HepG2 (cell line): ENCODE results near the gene ZNF556. TPM values are rescaled to one million over a fixed set of nuclear protein-coding genes. Genes with fewer than 3 reads are reported as not detected.

Source experiments
- ATF7-NPFF ChIP-seq: sonication (generic); formaldehyde crosslinking; IDR thresholded peaks from 2 replicates; pipeline ENCODE4 v1.8.1; 2023; ENCODE audit warnings: mild to moderate bottlenecking, low read depth, missing genetic modification reagents, moderate library complexity
- ELF3 ChIP-seq: IDR thresholded peaks from 2 replicates; pipeline ENCODE4 v1.6.1; 2016; ENCODE audit warnings: missing genetic modification reagents, missing compliant biosample characterization
- GABPB1 ChIP-seq: IDR thresholded peaks from 2 replicates; pipeline ENCODE4 v1.6.1; 2016; ENCODE audit warnings: mild to moderate bottlenecking, missing genetic modification reagents, moderate library complexity, missing compliant biosample characterization
- GATAD1 ChIP-seq: IDR thresholded peaks from 2 replicates; pipeline ENCODE4 v1.6.1; 2016; ENCODE audit warnings: missing genetic modification reagents, missing compliant biosample characterization
- KAT8 ChIP-seq: IDR thresholded peaks from 2 replicates; pipeline ENCODE4 v1.6.1; 2016; ENCODE audit warnings: missing genetic modification reagents, missing compliant biosample characterization
- NONO ChIP-seq, 2 experiments: fragments of 450-650 bp in 1 of 2; sonication (generic) in 1 of 2; formaldehyde crosslinking in 1 of 2; IDR thresholded peaks in 1 of 2; conservative IDR thresholded peaks in 1 of 2; 2 replicates each; pipeline versions ENCODE4 v1.6.1 to v1.8.0; 2017 to 2022; ENCODE audit warnings: mild to moderate bottlenecking in 1 of 2, missing genetic modification reagents in 1 of 2, moderate library complexity in 1 of 2
- RBAK ChIP-seq: sonication (generic); formaldehyde crosslinking; IDR thresholded peaks from 2 replicates; pipeline ENCODE4 v1.5.1; 2020; ENCODE audit warnings: mild to moderate bottlenecking, missing genetic modification reagents
- RBM39 ChIP-seq: fragments of 200-400 bp; formaldehyde crosslinking; IDR thresholded peaks from one replicate; pipeline ENCODE4 v1.6.1; 2018; ENCODE audit warnings: antibody characterized with exemption, mild to moderate bottlenecking, low read depth, low read length; ENCODE audit not compliant: poor library complexity, severe bottlenecking
- RNF2 ChIP-seq: fragments of 450-650 bp; conservative IDR thresholded peaks from 2 replicates; pipeline ENCODE4 v1.6.1; 2016; ENCODE audit warnings: low read depth
- SALL2 ChIP-seq: sonication (generic); formaldehyde crosslinking; IDR thresholded peaks from 2 replicates; pipeline ENCODE4 v1.8.1; 2023; ENCODE audit warnings: mild to moderate bottlenecking, missing genetic modification reagents, inconsistent platforms
- TRIM24 ChIP-seq: sonication (generic); formaldehyde crosslinking; IDR thresholded peaks from 2 replicates; pipeline ENCODE4 v1.8.0; 2022; ENCODE audit warnings: mild to moderate bottlenecking, missing genetic modification reagents
- ZBTB21 ChIP-seq: sonication (generic); formaldehyde crosslinking; IDR thresholded peaks from 2 replicates; pipeline ENCODE4 v1.4.0; 2020; ENCODE audit warnings: missing genetic modification reagents
- ZNF558 ChIP-seq: sonication (generic); formaldehyde crosslinking; IDR thresholded peaks from 2 replicates; pipeline ENCODE4 v1.9.0; 2022; ENCODE audit warnings: mild to moderate bottlenecking, missing genetic modification reagents, borderline replicate concordance
- ZNF572 ChIP-seq: sonication (generic); formaldehyde crosslinking; IDR thresholded peaks from 2 replicates; pipeline ENCODE4 v1.5.1; 2020; ENCODE audit warnings: mild to moderate bottlenecking, missing genetic modification reagents
- ZNF672 ChIP-seq: sonication (generic); formaldehyde crosslinking; IDR thresholded peaks from 2 replicates; pipeline ENCODE4 v1.8.1; 2022; ENCODE audit warnings: missing genetic modification reagents
- ZSCAN20 ChIP-seq: sonication (generic); formaldehyde crosslinking; IDR thresholded peaks from 2 replicates; pipeline ENCODE4 v1.4.0; 2020; ENCODE audit warnings: missing genetic modification reagents, mild to moderate bottlenecking, borderline replicate concordance
- polyA plus RNA-seq, 8 experiments: library from polyadenylated mRNA; depleted of rRNA in 3 of 8; stranded (reverse) in 7 of 8; unstranded in 1 of 8; fragments of >200 nt; fragmentation: Illumina TruSeq in 4 of 8; extraction: Trizol in 4 of 8; gene quantifications; 2 replicates each; pipeline versions ENCODE4 v1.2.1 to v1.2.3, GENCODE V29; 2011 to 2016; ENCODE audit warnings: low read depth in 4 of 8, missing spikeins in 1 of 8, mixed read lengths in 1 of 8; ENCODE audit not compliant: insufficient read depth in 1 of 8
- total RNA-seq, 5 experiments: library from RNA; depleted of rRNA; stranded (reverse); fragments of >200 nt; fragmentation: Illumina TruSeq; extraction: Trizol; gene quantifications; 2 replicates each; pipeline ENCODE4 v1.2.3, GENCODE V29; 2016; ENCODE audit warnings: low read depth in 1 of 5
- TF ChIP-seq, protein P1 (sequence below): sonication (generic); formaldehyde crosslinking; IDR thresholded peaks from 2 replicates; pipeline ENCODE4 v1.8.1; 2022; ENCODE audit warnings: low read depth, mild to moderate bottlenecking, missing genetic modification reagents
- TF ChIP-seq, protein P2 (sequence below): sonication (generic); formaldehyde crosslinking; IDR thresholded peaks from 2 replicates; pipeline ENCODE4 v1.8.0; 2022; ENCODE audit warnings: mild to moderate bottlenecking, missing genetic modification reagents
- TF ChIP-seq, protein P3 (sequence below): sonication (generic); formaldehyde crosslinking; conservative IDR thresholded peaks from 2 replicates; pipeline ENCODE4 v1.8.0; 2022; ENCODE audit warnings: low read depth, missing genetic modification reagents

The ZNF556 gene
- total and polyA plus RNA-seq, 2 of the 13 experiments (the other 11 are each of a cell fraction or from before 2014, with no cell fraction given), result 4.2 to 28.6 TPM

DNA sequence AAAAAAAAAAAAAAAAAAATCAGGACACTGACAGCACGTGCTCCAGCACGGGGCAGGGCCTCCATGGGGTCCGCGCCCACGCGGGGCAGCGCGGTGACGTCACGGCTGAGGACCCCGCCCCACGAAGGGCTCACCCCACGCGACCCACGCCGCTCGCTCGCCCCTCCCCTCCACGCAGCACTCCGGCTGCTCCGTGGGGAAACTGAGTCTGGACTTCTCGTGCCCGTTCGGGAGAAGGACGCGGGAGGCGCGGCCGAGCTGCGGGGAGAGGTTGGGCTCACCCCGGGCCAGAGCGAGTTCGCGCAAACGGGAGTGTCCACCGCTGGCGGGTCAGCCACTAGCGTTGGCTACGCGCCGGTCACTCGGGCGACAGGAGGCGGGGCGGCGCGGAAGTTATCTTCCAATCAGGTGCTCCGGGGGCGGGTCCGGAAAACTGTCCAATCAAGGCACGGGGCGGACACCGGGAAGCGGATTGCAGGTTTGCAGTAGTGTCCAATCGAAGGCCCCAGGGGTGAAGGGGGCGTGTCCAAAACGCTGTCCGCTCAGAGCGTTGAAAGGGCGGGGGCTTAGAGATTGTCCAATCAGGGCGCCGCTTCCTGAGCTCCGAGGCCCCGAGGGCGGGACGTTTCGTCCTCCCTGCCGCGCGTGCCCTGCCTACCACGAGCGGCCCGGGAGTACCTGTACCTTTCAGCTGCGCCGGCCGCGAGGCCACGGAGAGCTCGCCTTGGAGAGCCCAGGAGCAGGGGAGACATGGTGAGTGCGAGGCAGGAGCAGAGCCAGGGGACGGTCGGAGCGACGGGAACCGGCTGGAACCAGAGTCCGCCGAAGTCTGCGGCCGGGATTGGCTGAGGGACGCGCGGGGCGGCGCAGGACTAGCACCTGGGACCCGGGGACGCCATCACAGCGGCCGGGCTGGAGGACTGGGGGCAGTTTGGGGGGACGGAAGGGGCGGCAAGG is 33.4 kb downstream of the ZNF556 start, which contains the start of gene ZNF57 (continued):
- TF ChIP-seq, protein P1, sequence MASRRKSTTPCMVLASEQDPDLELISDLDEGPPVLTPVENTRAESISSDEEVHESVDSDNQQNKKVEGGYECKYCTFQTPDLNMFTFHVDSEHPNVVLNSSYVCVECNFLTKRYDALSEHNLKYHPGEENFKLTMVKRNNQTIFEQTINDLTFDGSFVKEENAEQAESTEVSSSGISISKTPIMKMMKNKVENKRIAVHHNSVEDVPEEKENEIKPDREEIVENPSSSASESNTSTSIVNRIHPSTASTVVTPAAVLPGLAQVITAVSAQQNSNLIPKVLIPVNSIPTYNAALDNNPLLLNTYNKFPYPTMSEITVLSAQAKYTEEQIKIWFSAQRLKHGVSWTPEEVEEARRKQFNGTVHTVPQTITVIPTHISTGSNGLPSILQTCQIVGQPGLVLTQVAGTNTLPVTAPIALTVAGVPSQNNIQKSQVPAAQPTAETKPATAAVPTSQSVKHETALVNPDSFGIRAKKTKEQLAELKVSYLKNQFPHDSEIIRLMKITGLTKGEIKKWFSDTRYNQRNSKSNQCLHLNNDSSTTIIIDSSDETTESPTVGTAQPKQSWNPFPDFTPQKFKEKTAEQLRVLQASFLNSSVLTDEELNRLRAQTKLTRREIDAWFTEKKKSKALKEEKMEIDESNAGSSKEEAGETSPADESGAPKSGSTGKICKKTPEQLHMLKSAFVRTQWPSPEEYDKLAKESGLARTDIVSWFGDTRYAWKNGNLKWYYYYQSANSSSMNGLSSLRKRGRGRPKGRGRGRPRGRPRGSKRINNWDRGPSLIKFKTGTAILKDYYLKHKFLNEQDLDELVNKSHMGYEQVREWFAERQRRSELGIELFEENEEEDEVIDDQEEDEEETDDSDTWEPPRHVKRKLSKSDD (CRISPR knock-in tag), result peak; percentile 84; the same call in 1 of the 2 replicates
- peak; percentile 75 for TF ChIP-seq ZNF572 (CRISPR knock-in tag)
- no peak for TF ChIP-seq NONO (IDR thresholded peaks at IDR 0.05)
- TF ChIP-seq NONO (CRISPR knock-in tag; conservative IDR thresholded peaks at IDR 0.05), result peak; percentile 64
- no peak for TF ChIP-seq ZNF672 (CRISPR knock-in tag)
- no peak for TF ChIP-seq ELF3 (CRISPR knock-in tag)
- TF ChIP-seq ZSCAN20 (CRISPR knock-in tag), result no peak
- TF ChIP-seq, protein P2, sequence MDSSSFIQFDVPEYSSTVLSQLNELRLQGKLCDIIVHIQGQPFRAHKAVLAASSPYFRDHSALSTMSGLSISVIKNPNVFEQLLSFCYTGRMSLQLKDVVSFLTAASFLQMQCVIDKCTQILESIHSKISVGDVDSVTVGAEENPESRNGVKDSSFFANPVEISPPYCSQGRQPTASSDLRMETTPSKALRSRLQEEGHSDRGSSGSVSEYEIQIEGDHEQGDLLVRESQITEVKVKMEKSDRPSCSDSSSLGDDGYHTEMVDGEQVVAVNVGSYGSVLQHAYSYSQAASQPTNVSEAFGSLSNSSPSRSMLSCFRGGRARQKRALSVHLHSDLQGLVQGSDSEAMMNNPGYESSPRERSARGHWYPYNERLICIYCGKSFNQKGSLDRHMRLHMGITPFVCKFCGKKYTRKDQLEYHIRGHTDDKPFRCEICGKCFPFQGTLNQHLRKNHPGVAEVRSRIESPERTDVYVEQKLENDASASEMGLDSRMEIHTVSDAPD (CRISPR knock-in tag), result no peak
- peak; percentile 53 for TF ChIP-seq GATAD1
- TF ChIP-seq ATF7-NPFF (CRISPR knock-in tag), result peak; percentile 78
- TF ChIP-seq GABPB1, result peak; percentile 73
- peak; percentile 90 for TF ChIP-seq RNF2
- peak; percentile 70 for TF ChIP-seq KAT8 (CRISPR knock-in tag)
- TF ChIP-seq RBAK, result 0 out of 2 replicates have a peak, but pooled peaks have one; percentile 21
- TF ChIP-seq, protein P3, sequence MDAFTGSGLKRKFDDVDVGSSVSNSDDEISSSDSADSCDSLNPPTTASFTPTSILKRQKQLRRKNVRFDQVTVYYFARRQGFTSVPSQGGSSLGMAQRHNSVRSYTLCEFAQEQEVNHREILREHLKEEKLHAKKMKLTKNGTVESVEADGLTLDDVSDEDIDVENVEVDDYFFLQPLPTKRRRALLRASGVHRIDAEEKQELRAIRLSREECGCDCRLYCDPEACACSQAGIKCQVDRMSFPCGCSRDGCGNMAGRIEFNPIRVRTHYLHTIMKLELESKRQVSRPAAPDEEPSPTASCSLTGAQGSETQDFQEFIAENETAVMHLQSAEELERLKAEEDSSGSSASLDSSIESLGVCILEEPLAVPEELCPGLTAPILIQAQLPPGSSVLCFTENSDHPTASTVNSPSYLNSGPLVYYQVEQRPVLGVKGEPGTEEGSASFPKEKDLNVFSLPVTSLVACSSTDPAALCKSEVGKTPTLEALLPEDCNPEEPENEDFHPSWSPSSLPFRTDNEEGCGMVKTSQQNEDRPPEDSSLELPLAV, result no peak
- no peak for TF ChIP-seq ZBTB21 (CRISPR knock-in tag)
- 0 out of 2 replicates have a peak, but pooled peaks have one; percentile 3 for TF ChIP-seq ZNF558 (CRISPR knock-in tag)
- 0 out of 2 replicates have a peak, but pooled peaks have one; percentile 52 for TF ChIP-seq SALL2 (CRISPR knock-in tag)
- TF ChIP-seq TRIM24 (CRISPR knock-in tag), result no peak
- peak; percentile 36 for TF ChIP-seq RBM39
